Kidney (tissue), 14 donors: ENCODE measurements around the gene WWOX. TPM values are rescaled to one million over a fixed set of nuclear protein-coding genes. Genes with fewer than 3 reads are reported as not detected.

Experiments used
- DNase-seq, 5 donors: peaks; one replicate each; pipeline ENCODE4 v3.0.0-alpha.2; 2013 to 2020
- FAIRE-seq: peaks from 2 replicates; lab custom pipeline; 2012; peaks lifted over from hg19 to GRCh38; lab: Jason Lieb, UNC
- H3K27ac ChIP-seq, 2 donors: one replicate each; pipeline ENCODE4 v1.7.0; 2013; ENCODE audit warnings: low read depth in 2 of 2, low read length in 2 of 2, inconsistent platforms in 1 of 2
- H3K27me3 ChIP-seq: one replicate; pipeline ENCODE4 v1.7.1; 2013; ENCODE audit warnings: low read length, inconsistent platforms; ENCODE audit not compliant: control insufficient read depth, insufficient read depth
- H3K36me3 ChIP-seq, 3 donors: one replicate each; pipeline versions ENCODE4 v1.7.0 to v1.7.1; 2013; ENCODE audit warnings: low read length in 3 of 3, control low read depth in 1 of 3, inconsistent platforms in 1 of 3; ENCODE audit not compliant: insufficient read depth in 3 of 3, control insufficient read depth in 2 of 3
- H3K4me1 ChIP-seq, 3 donors: one replicate each; pipeline versions ENCODE4 v1.7.0 to v1.7.1; 2013; ENCODE audit warnings: low read length in 3 of 3, inconsistent platforms in 1 of 3, low read depth in 1 of 3; ENCODE audit not compliant: control insufficient read depth in 2 of 3, insufficient read depth in 2 of 3
- H3K4me3 ChIP-seq, 3 donors: one replicate each; pipeline versions ENCODE4 v1.7.0 to v1.8.1; 2013; ENCODE audit warnings: low read length in 3 of 3, control low read depth in 1 of 3, inconsistent platforms in 1 of 3
- H3K9ac ChIP-seq, 3 donors: one replicate each; pipeline versions ENCODE4 v1.7.0 to v1.7.1; 2013; ENCODE audit warnings: low read length in 3 of 3, control low read depth in 1 of 3, inconsistent platforms in 1 of 3
- H3K9me3 ChIP-seq, 3 donors: one replicate each; pipeline versions ENCODE4 v1.7.0 to v1.7.1; 2013; ENCODE audit warnings: low read length in 3 of 3, control low read depth in 1 of 3, inconsistent platforms in 1 of 3; ENCODE audit not compliant: control insufficient read depth in 2 of 3, insufficient read depth in 1 of 3
- intact Hi-C: fragments of 100-400 bp; cut with DNase I; formaldehyde crosslinking; loops from one replicate; pipeline ENCODE4 v1.11.1; 2022
- polyA plus RNA-seq: library from polyadenylated mRNA; stranded (reverse); fragments of 350-450 nt; fragmentation: Illumina TruSeq; extraction: RNeasy Lipid Tissue Mini Kit (QIAGEN cat#74804); gene quantifications from one replicate; pipeline ENCODE4 v1.2.3, GENCODE V29; 2014; ENCODE audit warnings: low read depth, low replicate concordance; ENCODE audit not compliant: insufficient read depth
- total RNA-seq: library from RNA; stranded (reverse); fragmentation: NEBNext Ultra II Directional; extraction: Animal tissue kit (Norgen Biotek cat#: 25700); gene quantifications from one replicate; pipeline ENCODE4 v1.2.1, GENCODE V29; 2021
- TF ChIP-seq, protein P1 (sequence below): IDR thresholded peaks from 3 replicates; pipeline ENCODE4 v1.5.1; 2012; ENCODE audit warnings: mild to moderate bottlenecking, moderate library complexity, borderline replicate concordance; ENCODE audit not compliant: insufficient read depth; ENCODE audit errors: extremely low read depth
- donor health status: control.
- donor health status: control.
- donor health status: control.
- donor health status: control.
- donor health status: control.
- donor health status: DM: yes; HTN: yes; CAD: no.
- donor health status: Normal renal cell carcinoma (clear cell type).

WWOX gene
- total and polyA plus RNA-seq, 2 donors from 2014 or later, result 22.5 to 30.3 TPM

DNA sequence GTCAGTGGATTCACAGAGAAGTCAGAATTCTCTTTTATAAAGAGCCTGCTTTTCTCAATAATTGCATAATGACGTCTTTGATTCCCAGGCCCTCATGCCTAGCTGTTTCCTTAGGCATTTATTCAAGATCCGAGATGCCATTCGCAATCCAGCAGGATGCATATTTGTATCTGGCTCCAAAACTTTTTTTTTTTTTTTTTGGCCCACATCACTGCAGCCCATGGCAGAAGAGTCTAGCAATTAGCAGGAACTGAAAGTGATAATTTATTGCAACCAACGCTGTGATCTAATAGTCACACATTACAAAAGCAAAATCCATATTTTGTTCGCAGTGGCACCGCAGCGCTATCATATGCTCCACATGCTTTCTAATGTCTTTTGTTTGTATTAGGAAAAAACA lies 997.7 kb downstream of the WWOX start:
- H3K27ac ChIP-seq, result no peak overlapping the region
- DNase-seq (no peak), FAIRE-seq (no peak)
- no peaks in the 10 kb centered on the region for H3K27me3 ChIP-seq
- no peaks in the 10 kb centered on the region for H3K4me1 ChIP-seq
- H3K9me3 ChIP-seq, result no peaks in the 10 kb centered on the region
- no peak overlapping the region for H3K9ac ChIP-seq
- no peak overlapping the region for H3K4me3 ChIP-seq
- H3K36me3 ChIP-seq, result no peaks in the 10 kb centered on the region
- TF ChIP-seq, protein P1, sequence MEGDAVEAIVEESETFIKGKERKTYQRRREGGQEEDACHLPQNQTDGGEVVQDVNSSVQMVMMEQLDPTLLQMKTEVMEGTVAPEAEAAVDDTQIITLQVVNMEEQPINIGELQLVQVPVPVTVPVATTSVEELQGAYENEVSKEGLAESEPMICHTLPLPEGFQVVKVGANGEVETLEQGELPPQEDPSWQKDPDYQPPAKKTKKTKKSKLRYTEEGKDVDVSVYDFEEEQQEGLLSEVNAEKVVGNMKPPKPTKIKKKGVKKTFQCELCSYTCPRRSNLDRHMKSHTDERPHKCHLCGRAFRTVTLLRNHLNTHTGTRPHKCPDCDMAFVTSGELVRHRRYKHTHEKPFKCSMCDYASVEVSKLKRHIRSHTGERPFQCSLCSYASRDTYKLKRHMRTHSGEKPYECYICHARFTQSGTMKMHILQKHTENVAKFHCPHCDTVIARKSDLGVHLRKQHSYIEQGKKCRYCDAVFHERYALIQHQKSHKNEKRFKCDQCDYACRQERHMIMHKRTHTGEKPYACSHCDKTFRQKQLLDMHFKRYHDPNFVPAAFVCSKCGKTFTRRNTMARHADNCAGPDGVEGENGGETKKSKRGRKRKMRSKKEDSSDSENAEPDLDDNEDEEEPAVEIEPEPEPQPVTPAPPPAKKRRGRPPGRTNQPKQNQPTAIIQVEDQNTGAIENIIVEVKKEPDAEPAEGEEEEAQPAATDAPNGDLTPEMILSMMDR, result no peak
- intact Hi-C loops, result no loop called here

DNA sequence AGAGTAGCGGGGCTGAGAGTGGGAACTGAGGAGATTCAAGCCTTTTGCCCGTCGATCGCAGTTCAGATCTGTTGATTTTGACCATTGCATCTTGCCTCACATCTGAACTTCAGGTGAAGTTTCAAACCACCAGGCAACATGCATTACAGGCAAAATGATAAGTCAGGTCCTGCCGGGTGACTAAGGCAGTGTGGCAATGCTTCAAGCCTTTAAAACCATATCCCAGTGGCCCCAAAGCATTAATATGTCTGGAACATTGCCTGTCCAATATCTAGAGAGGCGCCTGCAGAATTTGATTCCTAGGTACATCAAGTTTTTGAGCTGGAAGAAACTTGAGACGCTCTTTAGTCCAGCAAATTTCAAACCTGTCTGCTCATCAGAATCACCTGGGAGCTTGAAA lies 998.3 kb downstream of the WWOX start:
- no peaks in the 10 kb centered on the region for H3K36me3 ChIP-seq
- H3K27ac ChIP-seq, result no peak overlapping the region
- DNase-seq, result no peak
- H3K4me1 ChIP-seq, result no peaks in the 10 kb centered on the region
- TF ChIP-seq, protein P1, result no peak
- H3K9ac ChIP-seq, result no peak overlapping the region
- no peak for FAIRE-seq
- intact Hi-C loops, result no loop called here
- no peaks in the 10 kb centered on the region for H3K27me3 ChIP-seq
- H3K4me3 ChIP-seq, result no peak overlapping the region
- no peaks in the 10 kb centered on the region for H3K9me3 ChIP-seq

DNA sequence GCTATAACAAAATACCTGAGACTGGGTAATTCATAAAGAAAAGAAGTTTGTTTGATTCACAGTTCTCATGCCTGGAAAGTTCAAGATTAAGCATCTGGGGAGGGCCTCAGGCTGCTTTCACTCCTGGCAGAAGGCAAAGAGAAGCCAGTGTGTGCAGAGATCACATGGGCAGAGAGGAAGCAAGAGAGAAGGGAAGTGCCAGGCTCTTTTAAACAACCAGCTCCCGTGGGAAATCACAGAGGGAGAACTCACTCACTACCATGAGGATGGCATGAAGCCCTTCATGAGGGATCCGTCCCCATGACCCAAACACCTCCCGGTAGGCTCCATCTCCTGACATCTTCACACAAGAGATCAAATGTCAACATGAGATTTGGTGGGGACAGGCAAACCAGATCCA lies 999.5 kb downstream of the WWOX start:
- no peak for DNase-seq
- no peaks in the 10 kb centered on the region for H3K9me3 ChIP-seq
- H3K36me3 ChIP-seq, result no peaks in the 10 kb centered on the region
- no peak overlapping the region for H3K9ac ChIP-seq
- no peaks in the 10 kb centered on the region for H3K4me1 ChIP-seq
- no peak overlapping the region for H3K4me3 ChIP-seq
- intact Hi-C loops, result no loop called here
- H3K27me3 ChIP-seq, result no peaks in the 10 kb centered on the region
- TF ChIP-seq, protein P1, result no peak
- no peak for FAIRE-seq
- no peak overlapping the region for H3K27ac ChIP-seq

DNA sequence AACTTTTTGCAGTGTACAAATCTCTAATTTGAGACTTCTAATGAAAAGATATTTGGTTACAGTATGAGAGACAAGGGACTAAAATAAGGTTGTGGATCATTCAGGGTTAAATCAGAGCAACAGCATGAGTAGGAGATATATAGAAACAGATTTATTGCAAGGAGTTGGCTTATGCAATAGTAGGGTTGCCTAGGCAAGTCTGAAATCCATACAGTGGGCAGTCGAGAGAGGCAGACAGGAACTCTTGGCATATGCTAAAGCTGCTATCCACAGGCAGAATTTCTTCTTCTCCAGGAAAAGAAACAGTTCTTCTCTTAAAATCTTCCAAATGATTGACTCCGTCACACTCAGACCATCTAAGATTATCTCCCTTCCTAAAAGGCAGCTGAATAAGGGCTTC lies 1000.3 kb downstream of the WWOX start:
- no peak for DNase-seq
- FAIRE-seq, result no peak
- TF ChIP-seq, protein P1, result no peak

More for the DNA sequence above, 1000.3 kb downstream of the WWOX start:
- Histone ChIP-seq H3K27ac (no peak overlapping the region), H3K36me3 (no peaks in the 10 kb centered on the region), H3K4me3 (no peak overlapping the region), H3K9ac (no peak overlapping the region), H3K9me3 (no peaks in the 10 kb centered on the region), H3K27me3 (no peaks in the 10 kb centered on the region), H3K4me1 (no peaks in the 10 kb centered on the region)
- intact Hi-C loops, result no loop called here
